SK-N-SH treated with all-trans-retinoic acid at 6 μM for 48 hours (cell line): ENCODE data around the gene BEND7.

Experiments used
- ATAC-seq: fragments of 200-7000 bp; cut with Tn5 transposase; 3 replicates; pipeline ENCODE4 v1.9.1; 2020; ENCODE audit warnings: mild to moderate bottlenecking, moderate library complexity
- ARNTL ChIP-seq: fragments of 450-650 bp; formaldehyde crosslinking; IDR thresholded peaks from 2 replicates; pipeline ENCODE4 v1.5.0; 2020; ENCODE audit warnings: low read depth, mild to moderate bottlenecking, moderate library complexity, borderline replicate concordance
- CREB5 ChIP-seq: fragments of 250-450 bp; sonication (Bioruptor Pico); IDR thresholded peaks from 2 replicates; pipeline ENCODE4 v1.5.1; 2020; ENCODE audit warnings: low read depth, mild to moderate bottlenecking, moderate library complexity
- CSRNP3 ChIP-seq: fragments of 250-450 bp; sonication (Bioruptor Pico); IDR thresholded peaks from 2 replicates; pipeline ENCODE4 v1.5.1; 2021; ENCODE audit warnings: mild to moderate bottlenecking, moderate library complexity
- ESRRG ChIP-seq: fragments of 250-450 bp; sonication (Bioruptor Pico); IDR thresholded peaks from 2 replicates; pipeline ENCODE4 v1.6.1; 2021; ENCODE audit warnings: mild to moderate bottlenecking
- GLIS3 ChIP-seq: fragments of 250-450 bp; sonication (Bioruptor Pico); IDR thresholded peaks from 2 replicates; pipeline ENCODE4 v1.5.0; 2020; ENCODE audit warnings: mild to moderate bottlenecking, moderate library complexity
- ISL1 ChIP-seq: fragments of 250-450 bp; sonication (Bioruptor Pico); IDR thresholded peaks from 2 replicates; pipeline ENCODE4 v2.1.2; 2022; ENCODE audit warnings: mild to moderate bottlenecking, moderate library complexity
- OSR1 ChIP-seq: fragments of 250-450 bp; sonication (Bioruptor Pico); IDR thresholded peaks from 2 replicates; pipeline ENCODE4 v1.8.0; 2022; ENCODE audit warnings: moderate library complexity, mild to moderate bottlenecking, inconsistent platforms
- PATZ1 ChIP-seq: fragments of 250-450 bp; sonication (Bioruptor Pico); IDR thresholded peaks from 2 replicates; pipeline ENCODE4 v1.8.0; 2020; ENCODE audit warnings: mild to moderate bottlenecking, moderate library complexity, borderline replicate concordance
- POU6F1 ChIP-seq: fragments of 250-450 bp; sonication (Bioruptor Pico); IDR thresholded peaks from 2 replicates; pipeline ENCODE4 v1.8.0; 2021; ENCODE audit warnings: low read depth, mild to moderate bottlenecking, moderate library complexity, borderline replicate concordance
- PPARA ChIP-seq: fragments of 250-450 bp; sonication (Bioruptor Pico); IDR thresholded peaks from 2 replicates; pipeline ENCODE4 v1.5.0; 2020; ENCODE audit warnings: mild to moderate bottlenecking, borderline replicate concordance
- SNAI2 ChIP-seq: fragments of 250-450 bp; sonication (Bioruptor Pico); IDR thresholded peaks from 2 replicates; pipeline ENCODE4 v1.5.0; 2020; ENCODE audit warnings: mild to moderate bottlenecking, moderate library complexity
- TCF4 ChIP-seq: fragments of 250-450 bp; sonication (Bioruptor Pico); IDR thresholded peaks from 2 replicates; pipeline ENCODE4 v1.8.0; 2021; ENCODE audit warnings: mild to moderate bottlenecking, moderate library complexity, borderline replicate concordance
- TOX ChIP-seq: fragments of 250-450 bp; sonication (Bioruptor Pico); IDR thresholded peaks from 2 replicates; pipeline ENCODE4 v1.8.0; 2021; ENCODE audit warnings: mild to moderate bottlenecking, moderate library complexity, borderline replicate concordance
- TSHZ2 ChIP-seq: fragments of 250-450 bp; sonication (Bioruptor Pico); IDR thresholded peaks from 2 replicates; pipeline ENCODE4 v1.5.0; 2020; ENCODE audit warnings: mild to moderate bottlenecking, moderate library complexity
- ZC3H10 ChIP-seq: fragments of 250-450 bp; sonication (Bioruptor Pico); IDR thresholded peaks from 2 replicates; pipeline ENCODE4 v1.5.1; 2021; ENCODE audit warnings: mild to moderate bottlenecking, moderate library complexity
- ZFP3 ChIP-seq: fragments of 250-450 bp; sonication (Bioruptor Pico); IDR thresholded peaks from 2 replicates; pipeline ENCODE4 v1.5.0; 2020; ENCODE audit warnings: mild to moderate bottlenecking, moderate library complexity
- ZFP30 ChIP-seq: fragments of 450-650 bp; formaldehyde crosslinking; IDR thresholded peaks from 2 replicates; pipeline ENCODE4 v1.5.0; 2022; ENCODE audit warnings: mild to moderate bottlenecking, moderate library complexity
- ZNF565 ChIP-seq: fragments of 450-650 bp; formaldehyde crosslinking; conservative IDR thresholded peaks from 2 replicates; pipeline ENCODE4 v1.5.0; 2020; ENCODE audit warnings: low read depth, mild to moderate bottlenecking, moderate library complexity
- ZNF70 ChIP-seq: fragments of 450-650 bp; formaldehyde crosslinking; IDR thresholded peaks from 2 replicates; pipeline ENCODE4 v1.5.0; 2020; ENCODE audit warnings: mild to moderate bottlenecking, moderate library complexity
- ZNF8 ChIP-seq: fragments of 450-650 bp; formaldehyde crosslinking; IDR thresholded peaks from 2 replicates; pipeline ENCODE4 v1.5.0; 2020; ENCODE audit warnings: mild to moderate bottlenecking, moderate library complexity

Gene BEND7

GRCh38 chr10:13458687-13459012, 70.2 kb downstream of the BEND7 start:
- ATAC-seq = no peak

GRCh38 chr10:13457958-13458686, 70.7 kb downstream of the BEND7 start:
- no peak for TF ChIP-seq CREB5 (CRISPR knock-in tag)
- no peak for TF ChIP-seq ZFP3 (CRISPR knock-in tag)
- TF ChIP-seq TOX (CRISPR knock-in tag) = no peak
- TF ChIP-seq OSR1 = no peak
- TF ChIP-seq ZNF70 (CRISPR knock-in tag) = no peak
- no peak for TF ChIP-seq ESRRG (CRISPR knock-in tag)
- TF ChIP-seq ZNF565 (CRISPR knock-in tag) = no peak
- no peak for TF ChIP-seq POU6F1 (CRISPR knock-in tag)
- TF ChIP-seq, all 23 proteins: peak for 0
- no peak for ATAC-seq

More at GRCh38 chr10:13458687-13459012, 70.2 kb downstream of the BEND7 start:
- TF ChIP-seq GLIS3 (CRISPR knock-in tag) (no peak), ZNF565 (CRISPR knock-in tag) (no peak), ZFP3 (CRISPR knock-in tag) (no peak), ZFP30 (CRISPR knock-in tag) (no peak), TOX (CRISPR knock-in tag) (no peak), TCF4 (CRISPR knock-in tag) (no peak), ISL1 (no peak), ARNTL (CRISPR knock-in tag) (no peak), PPARA (no peak), ESRRG (CRISPR knock-in tag) (no peak), ZNF8 (no peak), SNAI2 (CRISPR knock-in tag) (no peak), CREB5 (CRISPR knock-in tag) (no peak), CSRNP3 (CRISPR knock-in tag) (no peak), ZNF70 (CRISPR knock-in tag) (no peak), ZC3H10 (CRISPR knock-in tag) (no peak), PATZ1 (CRISPR knock-in tag) (no peak), TSHZ2 (CRISPR knock-in tag) (no peak)
